HG03457 (cell line): Measurements from ENCODE around the gene DNAJC6.
A peak's percentile ranks its signal among the peaks of the same experiment; 100 is the strongest.
"Not testable (repeated sequence)": the region's sequence is repeated elsewhere in the genome, so short reads cannot be mapped to it uniquely, and the experiment has no call there.

Experiments
- ATAC-seq: cut with Tn5 transposase; IDR thresholded peaks from one replicate; pipeline ENCODE4 v1.9.1; 2021; ENCODE audit warnings: moderate number of reproducible peaks; ENCODE audit not compliant: unreplicated experiment

Gene DNAJC6

DNA sequence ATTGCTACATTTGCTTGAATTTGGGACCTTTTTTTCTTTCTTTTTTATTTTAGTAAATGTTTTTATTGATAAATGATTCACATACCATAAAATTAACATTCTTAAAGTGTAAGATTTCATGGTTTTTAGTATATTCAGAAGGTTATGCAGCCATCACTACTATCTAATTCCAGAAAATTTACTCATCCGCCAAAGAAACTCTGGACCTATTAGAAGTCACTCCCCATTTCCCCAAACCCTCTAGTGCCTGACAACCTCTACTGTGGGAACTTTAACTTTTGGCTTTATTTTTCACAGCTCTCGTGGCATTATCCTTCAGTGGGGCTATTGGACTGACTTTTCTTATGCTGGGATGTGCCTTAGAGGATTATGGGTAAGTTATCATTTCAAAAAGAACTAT is 115.7 kb downstream of the DNAJC6 start:
- no peak for ATAC-seq

DNA sequence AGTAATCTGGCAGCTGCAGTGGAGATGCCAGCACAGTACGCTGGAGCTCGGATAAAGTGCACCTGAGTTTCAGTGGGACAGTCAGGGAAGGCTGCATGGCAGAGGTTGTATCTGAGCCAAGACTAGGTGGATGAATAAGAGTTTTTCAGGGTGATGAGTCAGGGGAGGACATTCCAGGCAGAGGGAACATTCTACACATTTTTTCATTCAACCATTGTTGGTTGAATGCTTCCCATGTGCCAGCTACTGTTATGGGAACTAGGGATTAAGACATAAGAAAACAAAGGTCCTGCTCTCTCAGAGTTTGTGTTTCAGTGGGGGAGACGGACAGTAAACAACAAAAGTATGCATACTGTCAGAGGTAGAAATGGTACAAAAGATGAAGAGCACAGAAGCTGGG is 116.4 kb downstream of the DNAJC6 start:
- no peak for ATAC-seq

DNA sequence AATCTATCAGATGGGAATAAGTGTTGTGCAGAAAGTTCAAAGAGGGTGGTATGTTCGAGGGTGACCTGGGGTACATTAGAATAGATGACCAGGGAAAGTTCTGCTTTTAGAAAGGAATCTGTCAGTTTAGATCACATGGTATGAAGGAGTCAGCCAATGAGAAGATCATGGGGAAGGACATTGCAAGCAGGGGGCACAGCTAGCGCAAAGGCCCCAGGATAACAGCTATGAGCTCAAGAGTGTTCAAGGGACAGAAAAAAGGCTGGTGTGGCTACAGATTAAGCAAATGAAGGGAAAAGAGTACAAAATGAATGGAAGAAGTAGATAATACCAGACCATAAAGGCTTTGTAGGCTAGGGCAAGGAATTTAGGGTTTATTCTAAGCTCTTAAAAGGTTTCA is 119.7 kb downstream of the DNAJC6 start:
- no peak for ATAC-seq

DNA sequence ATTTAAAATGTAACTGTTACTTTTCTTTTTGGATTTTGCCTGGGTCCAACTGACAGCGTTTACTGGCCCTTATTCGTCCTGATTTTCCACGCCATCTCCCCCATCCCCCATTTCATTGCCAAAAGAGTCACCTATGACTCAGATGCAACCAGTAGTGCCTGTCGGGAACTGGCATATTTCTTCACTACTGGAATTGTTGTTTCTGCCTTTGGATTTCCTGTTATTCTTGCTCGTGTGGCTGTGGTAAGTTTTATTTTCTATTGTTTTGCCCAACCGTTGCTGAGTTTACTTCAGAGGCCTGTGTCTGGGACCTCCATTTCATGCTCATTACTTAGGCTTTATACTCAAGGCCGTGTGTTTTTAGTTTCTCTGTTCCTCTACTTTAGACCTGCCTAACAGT is 120.5 kb downstream of the DNAJC6 start:
- no peak for ATAC-seq

DNA sequence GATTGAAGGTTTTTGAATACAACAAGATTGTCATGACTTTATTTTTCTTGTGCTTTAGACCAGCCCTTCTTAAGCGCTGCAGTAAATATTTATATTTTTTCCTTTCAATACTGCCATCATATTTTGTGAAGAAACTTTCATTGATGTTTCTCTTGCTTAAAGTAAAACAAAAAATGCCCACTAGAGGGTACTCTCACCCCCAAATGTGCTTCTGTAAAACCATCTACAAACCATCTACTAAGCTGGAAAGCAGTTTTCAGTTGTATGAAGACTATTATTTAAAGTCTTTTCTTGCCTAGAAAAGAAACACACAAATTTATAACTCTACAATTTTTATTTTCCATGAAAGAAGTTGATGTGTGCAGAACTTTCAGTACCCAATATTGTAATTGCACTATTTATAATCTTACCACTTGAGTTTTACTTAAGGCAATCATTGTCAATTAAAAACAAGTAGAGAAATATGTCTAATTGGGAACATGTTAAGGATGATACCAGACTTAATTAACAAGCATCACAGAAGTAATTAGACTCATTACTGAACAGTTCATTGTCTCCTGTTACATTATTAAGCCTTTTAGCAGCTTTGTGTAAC is 121.9 kb downstream of the DNAJC6 start:
- peak; percentile 55 for ATAC-seq

DNA sequence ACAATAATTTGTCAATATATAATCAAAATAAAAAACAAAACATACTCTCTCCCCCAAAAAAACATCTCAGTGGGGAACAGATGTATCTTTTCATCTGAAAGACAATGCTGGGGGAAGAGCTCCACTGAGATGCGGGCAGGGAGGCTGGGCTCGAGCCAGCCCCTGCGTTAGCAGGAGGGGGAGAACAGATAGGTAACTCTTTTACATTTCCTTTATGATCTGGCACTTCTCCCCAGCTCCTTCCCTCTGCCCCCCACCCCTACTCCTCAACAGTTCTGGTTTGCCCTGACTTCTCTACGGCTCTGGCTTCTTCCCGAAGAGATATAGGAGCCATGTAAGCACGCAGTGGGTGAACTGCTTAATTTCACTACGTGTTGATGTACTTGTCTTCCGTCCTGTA is 123.6 kb downstream of the DNAJC6 start:
- ATAC-seq: no peak

DNA sequence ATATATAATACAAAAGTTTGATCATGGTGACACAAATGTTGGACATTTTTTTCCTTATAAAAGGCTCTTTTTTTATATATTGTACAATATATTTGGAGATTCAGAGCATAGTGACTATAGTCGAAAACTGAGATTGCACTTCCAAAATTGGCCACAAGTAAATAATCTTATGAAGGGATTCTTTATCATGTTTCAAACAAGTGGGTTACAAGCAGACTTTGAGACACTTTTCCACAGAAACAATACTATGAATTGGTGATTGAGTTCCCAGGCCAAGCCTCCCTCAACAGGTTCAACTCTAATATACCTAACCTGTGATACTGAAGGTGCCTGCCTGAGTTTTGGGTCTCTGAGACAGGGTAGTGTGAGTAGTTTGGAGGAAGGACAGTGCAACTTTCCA is 124.9 kb downstream of the DNAJC6 start:
- no peak for ATAC-seq

DNA sequence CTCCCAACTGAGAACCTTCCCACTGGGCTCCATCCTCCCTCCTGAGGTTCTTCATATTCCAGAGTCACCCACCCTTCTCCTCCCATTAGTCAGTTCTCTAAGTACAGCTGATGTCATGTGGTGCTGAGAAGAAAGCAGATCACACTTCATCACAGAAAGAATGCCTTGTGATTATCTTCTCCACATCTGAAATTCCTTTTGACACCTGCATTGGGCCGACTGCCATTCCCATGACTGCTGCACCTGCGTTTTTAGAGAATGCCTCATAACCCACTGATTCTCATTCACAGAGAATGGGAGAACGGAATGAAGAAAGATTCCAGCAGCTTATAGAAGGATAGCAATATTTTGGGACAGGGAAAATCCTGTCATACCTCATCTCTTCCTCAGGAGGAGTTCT is 125.4 kb downstream of the DNAJC6 start:
- no peak for ATAC-seq

DNA sequence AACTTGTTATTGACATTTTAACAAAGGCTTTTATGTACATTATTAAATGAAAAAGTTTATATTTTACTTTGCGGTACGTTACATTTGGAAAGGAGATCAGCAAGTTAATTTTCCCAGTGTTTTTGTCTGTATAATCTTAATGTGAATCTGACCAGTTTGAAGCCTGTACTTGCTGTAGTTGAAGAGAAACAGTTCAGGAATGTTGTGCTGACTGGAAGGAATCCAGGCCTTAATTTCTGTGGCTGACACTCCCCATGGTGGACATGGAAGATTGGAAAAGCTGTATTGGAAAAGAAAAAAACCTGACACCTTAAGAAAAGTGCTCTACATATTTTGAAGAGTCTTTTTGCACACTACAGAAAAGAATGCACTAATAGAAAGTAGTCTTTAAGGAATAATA is 126.6 kb downstream of the DNAJC6 start:
- no peak for ATAC-seq

DNA sequence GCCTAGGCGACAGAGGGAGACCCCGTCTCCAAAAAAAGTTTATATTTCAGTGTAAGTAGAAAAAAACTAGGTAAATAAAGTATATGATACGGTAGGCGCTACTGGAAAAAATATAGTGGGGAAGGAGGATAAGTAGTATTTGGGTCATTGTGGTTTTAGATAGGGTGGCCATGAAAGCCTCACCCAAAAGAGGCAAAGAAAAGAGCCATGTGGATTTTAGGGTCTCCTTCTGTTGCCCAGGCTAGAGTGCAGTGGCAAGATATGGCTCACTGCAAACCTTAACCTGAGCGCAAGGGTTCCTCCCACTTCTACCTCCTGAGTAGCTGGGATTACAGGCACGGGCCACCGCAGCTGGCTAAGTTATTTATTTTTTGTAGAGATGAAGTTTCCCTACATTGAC is 128.3 kb downstream of the DNAJC6 start:
- no peak for ATAC-seq

DNA sequence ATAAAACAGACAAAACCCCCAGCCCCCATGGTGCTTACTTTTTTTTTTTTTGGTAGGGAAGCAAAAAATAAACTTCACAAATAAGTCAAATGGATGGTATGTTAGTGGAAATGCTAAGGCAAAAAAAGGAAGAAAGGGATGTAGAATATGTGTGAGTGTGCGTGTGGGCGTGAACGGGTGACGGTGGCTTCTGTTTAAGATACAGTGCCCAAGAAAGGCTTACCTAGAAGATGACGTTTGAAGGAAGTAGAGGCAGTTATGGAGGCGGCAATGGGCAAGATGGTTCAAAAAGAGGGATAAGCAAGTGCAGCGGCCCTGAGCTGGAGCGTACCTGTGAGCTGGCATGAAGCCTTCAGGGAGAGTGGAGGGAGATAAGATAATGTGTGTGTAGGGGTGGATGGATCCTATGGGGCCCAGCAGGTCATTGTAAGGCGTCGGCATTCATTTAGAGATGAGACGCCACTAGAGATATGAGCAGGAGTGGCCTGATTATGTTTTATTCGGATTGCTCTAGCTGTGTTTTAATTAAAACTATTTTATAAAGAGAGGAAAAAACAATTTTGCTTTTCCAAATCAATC is 131.1 kb downstream of the DNAJC6 start:
- ATAC-seq: no peak

DNA sequence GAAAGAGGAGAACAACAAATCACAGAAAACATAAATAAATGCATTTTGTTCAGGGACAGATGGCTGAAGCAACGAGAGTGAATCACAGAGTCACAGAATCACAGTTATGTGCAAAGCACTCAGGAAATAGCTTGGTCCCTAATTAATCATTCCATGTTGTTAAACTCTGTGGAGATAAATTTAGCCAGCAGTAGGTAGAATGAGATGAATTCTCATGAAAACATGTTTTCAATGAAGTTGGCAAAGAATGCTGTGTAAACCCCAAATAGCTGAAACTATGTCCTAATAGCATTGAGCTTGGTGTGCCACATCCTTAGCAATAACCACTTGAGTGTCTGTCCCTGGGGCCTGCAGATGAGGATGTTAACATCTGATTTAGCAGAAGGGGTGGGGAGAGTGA is 131.6 kb downstream of the DNAJC6 start:
- ATAC-seq: no peak

DNA sequence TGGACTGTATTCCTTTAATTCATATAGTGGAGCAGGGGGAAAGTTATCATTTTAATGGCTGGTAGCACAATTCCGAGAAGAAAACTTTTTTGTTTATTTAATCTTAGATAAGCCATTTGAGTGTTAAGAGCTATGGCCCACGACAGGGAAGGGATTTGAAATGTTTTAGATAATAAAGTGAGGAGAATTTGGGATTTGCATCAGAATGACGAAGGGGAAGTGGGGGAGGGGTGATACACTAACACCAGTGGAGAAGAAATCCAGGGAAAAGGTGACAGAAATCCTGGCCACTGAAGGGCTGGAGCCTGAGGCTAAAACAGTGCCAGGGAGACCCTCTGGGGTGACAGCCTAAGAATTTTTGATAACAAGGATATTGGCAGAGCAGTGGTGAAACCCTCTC is 132.1 kb downstream of the DNAJC6 start:
- ATAC-seq: no peak

DNA sequence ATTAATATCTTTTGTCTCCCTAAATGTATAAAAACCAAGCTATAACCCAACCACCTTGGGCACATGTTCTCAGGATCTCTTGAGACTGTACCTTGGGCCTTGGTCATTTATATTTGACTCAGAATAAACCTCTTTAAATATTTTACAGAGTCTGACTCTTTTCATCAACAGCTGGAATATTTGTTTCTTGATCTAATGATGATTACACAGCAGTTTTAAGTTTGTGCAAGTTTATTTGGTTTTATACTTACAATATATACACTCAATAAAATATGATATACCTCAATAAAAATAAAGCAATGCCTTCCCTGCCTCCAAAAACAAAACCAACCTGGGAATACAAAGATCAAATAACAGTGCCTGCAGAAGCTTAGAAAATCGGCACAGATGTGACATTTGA is 133.1 kb downstream of the DNAJC6 start:
- no peak for ATAC-seq

DNA sequence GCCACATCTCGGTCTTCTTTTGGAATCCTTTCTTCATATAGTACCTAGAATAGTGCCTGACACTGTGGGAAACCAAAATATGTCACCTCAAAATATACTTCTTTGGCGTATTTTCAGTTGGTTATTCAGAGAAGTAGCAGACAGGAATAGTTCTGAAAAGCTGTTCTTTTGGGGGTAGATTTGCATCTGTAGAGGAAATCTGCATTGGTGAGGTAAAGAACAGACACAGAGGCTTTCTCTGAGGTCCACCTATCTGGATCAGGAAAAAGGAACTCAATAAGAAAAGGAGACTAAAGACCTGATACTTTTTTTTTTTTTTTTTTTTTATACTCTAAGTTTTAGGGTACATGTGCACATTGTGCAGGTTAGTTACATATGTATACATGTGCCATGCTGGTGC is 134.3 kb downstream of the DNAJC6 start:
- no peak for ATAC-seq

DNA sequence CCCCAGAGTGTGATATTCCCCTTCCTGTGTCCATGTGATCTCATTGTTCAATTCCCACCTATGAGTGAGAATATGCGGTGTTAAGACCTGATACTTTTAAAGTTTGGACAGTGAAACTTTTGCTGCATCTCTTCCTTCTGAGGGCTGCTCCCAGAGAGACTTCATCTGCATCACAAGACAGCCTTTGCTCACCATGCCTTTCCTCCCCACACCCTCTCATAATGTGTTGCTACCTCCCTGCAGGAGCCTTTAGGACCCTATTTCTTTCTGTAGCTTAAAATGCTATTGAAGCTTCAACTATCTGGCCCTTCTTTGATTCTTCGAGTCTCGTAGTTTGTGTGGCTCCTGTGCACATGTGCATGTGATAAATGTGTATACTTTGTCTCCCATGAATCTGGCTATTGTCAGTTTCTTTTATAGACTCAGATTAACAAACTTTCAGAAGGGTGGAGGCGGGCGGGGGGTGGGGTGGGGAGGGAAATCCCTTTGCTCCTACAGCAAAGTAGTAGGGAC is 134.8 kb downstream of the DNAJC6 start:
- no peak for ATAC-seq

DNA sequence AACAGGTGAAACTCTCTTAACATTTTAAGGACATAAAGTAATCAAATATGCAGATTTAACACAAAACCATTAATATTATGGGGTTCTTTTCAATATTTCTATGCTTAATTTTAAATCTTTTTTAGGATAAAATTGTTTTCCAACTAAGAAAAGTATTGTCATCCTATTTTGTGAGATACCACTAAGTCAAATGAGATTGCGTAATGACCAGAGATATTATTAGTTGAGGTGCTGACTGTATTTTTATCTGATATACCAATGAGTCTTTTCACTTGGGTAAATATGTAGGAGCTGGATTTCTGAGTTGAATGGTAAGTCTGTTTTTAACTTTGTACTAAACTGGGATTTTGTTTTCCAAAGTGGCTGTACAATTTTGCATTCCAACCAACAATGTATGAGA is 136.5 kb downstream of the DNAJC6 start:
- ATAC-seq: no peak

DNA sequence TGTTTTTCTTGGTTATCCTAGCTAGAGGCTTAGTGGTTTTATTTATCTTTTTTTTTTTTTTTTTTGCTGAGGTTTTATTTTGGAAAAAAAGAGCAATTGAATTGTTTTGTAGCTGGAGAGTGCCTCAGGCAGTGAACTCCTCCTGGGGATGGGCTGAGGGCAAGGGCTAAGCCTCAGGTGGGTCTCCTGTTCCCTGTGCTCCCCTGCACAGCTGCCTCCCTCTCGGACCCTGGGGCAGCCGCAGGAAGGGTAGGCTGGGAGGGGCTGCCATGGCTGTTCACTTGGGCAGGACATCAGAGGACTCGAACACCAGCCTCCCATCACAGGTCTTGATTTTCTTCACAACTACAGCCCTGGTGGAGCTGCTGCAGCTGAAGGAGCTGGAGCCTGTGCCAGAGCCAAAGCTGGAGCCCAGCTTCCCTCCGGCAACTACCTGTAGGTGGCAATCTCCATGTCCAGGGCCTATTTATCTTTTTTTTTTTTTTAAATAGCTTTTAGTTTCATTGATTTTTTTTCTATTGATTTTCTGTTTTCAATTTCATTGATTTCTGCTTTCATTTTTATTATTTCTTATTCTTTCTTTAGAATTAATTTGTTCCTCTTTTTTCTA is 140.0 kb downstream of the DNAJC6 start:
- no peak for ATAC-seq

DNA sequence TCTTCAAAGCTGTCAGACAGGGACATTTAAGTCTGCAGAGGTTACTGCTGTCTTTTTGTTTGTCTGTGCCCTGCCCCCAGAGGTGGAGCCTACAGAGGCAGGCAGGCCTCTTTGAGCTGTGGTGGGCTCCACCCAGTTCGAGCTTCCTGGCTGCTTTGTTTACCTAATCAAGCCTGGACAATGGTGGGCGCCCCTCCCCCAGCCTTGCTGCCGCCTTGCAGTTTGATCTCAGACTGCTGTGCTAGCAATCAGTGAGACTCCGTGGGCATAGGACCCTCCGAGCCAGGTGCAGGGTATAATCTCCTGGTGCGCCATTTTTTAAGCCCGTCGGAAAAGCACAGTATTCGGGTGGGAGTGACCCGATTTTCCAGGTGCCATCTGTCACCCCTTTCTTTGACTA is 146.3 kb downstream of the DNAJC6 start:
- not testable (repeated sequence) for ATAC-seq

DNA sequence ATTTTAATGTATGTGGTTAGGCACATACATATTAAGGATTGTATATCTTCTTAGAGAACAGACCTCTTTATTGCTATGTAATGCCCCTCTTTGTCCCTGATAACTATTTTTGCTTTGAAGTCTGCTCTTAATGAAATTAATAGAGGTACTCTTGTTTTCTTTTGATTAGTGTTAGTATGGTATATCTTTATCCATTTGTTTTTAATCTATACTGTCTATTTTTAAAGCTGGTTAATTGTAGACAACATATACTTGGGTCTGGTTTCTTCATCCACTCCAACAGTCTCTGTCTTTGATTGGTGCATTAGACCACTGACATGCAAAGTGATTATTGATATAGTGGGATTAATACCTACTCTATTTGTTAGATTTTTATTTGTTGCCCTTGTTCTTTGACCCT is 147.1 kb downstream of the DNAJC6 start:
- no peak for ATAC-seq

DNA sequence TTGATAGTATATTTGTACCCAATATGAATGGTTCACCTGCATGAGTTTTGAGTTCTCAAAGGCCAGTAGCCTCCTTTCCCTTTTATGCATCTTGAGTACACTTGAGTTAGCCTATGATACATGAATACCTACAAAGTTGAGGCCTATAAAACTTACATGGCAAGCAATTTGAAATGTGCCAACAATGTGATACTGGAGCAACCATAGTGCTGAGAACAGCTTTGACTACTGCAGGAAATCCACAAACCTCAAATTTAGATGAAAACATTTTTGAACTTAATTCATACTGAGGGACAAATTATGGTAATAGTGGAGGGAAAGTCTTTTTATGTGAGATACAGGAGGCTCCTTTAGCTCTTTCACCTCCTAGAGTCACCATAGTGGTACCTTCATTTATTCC is 148.5 kb downstream of the DNAJC6 start:
- no peak for ATAC-seq

DNA sequence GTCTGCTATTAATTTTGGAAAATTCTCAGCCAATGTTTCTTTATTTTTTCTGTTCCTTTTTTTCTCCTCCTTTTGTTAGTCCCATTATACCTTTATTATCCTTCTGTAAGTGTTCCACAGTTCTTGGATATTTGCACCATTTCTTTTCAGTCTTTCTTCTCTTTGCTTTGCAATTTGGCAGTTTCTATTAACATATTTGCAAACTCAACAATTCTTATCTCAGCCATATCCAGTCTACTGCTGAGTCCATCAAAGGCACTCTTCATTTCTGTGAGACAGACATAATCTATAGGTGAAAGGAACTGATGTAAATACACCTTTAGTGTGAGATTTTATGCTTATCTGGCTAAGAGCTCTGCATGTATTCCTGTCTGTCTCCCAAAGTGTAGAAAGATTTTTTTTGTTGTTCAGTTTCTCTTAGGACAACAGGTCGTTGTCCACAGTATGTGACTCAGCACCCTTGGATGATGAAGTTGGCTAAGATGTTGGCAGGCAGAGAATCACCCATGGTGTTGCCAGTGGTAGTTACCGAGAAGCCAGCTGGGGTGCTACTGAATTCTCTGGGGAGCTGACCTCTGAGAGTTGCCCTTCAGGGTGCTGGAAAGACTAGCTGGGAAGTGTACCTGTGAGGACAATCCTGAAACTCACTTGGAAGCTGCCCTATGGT is 149.5 kb downstream of the DNAJC6 start:
- ATAC-seq: no peak
